Measurements from ENCODE around the gene PLAAT1.

The PLAAT1 gene

GRCh38 chr3:193314161-193314560 lies 73.1 kb downstream of the PLAAT1 start:
- TF ChIP-seq POLR2A (IDR thresholded peaks at IDR 0.05; ENCODE audit: low read depth, low read length) (no peak), TAF1 (IDR thresholded peaks at IDR 0.05; ENCODE audit: borderline replicate concordance, low read depth, low read length) (no peak), POLR2AphosphoS5 (IDR thresholded peaks at IDR 0.05; ENCODE audit: low read depth, low read length) (no peak)
- DNase-seq (ENCODE audit: insufficient read length), result no peak
- FAIRE-seq, result no peak

GRCh38 chr3:193317682-193318300 lies 76.8 kb downstream of the PLAAT1 start:
- no peak for TF ChIP-seq POLR2AphosphoS5 (IDR thresholded peaks at IDR 0.05; ENCODE audit: low read depth, low read length)
- TF ChIP-seq TAF1 (IDR thresholded peaks at IDR 0.05; ENCODE audit: borderline replicate concordance, low read depth, low read length), result no peak
- TF ChIP-seq POLR2A (IDR thresholded peaks at IDR 0.05; ENCODE audit: low read depth, low read length), result no peak
- no peak for DNase-seq (ENCODE audit: insufficient read length)
- FAIRE-seq, result no peak

Data from GM12892 (cell line).